HEK293 (cell line): ENCODE data around the gene C17orf107.

Source experiments
- CTCF ChIA-PET: fragments of 350-600 bp; formaldehyde crosslinking; extraction: SDS; loops from one replicate; lab custom pipeline; 2021; ENCODE audit warnings: antibody characterized with exemption; lab: Yijun Ruan, JAX
- POLR2A ChIA-PET: fragments of 300-600 bp; formaldehyde crosslinking; extraction: SDS; loops from one replicate; lab custom pipeline; 2020; ENCODE audit warnings: antibody characterized with exemption, inconsistent platforms; lab: Yijun Ruan, JAX
- H3K27ac ChIP-seq: fragments of 200-500 bp; sonication (Bioruptor generic); 2 replicates; pipeline ENCODE4 v1.5.1; 2014; ENCODE audit warnings: low read depth, low read length, control low read depth, inconsistent platforms; ENCODE audit errors: extremely low read depth
- H3K36me3 ChIP-seq, 2 experiments: fragments of 200-500 bp in 1 of 2; sonication (Bioruptor generic) in 1 of 2; 1 replicate in 1 of 2; 2 replicates in 1 of 2; pipeline ENCODE4 v1.5.1; 2014 to 2017; ENCODE audit warnings: inconsistent platforms in 2 of 2, low read length in 2 of 2; ENCODE audit not compliant: control insufficient read depth in 2 of 2, insufficient read depth in 1 of 2
- H3K4me1 ChIP-seq: fragments of 200-500 bp; sonication (Bioruptor generic); 2 replicates; pipeline ENCODE4 v1.5.1; 2014; ENCODE audit warnings: mild to moderate bottlenecking, low read length, inconsistent platforms; ENCODE audit not compliant: control insufficient read depth, insufficient read depth
- H3K4me3 ChIP-seq: 2 replicates; pipeline ENCODE4 v1.5.1; 2011; ENCODE audit warnings: low read depth, mild to moderate bottlenecking, control low read depth, low read length, moderate library complexity
- H3K9me3 ChIP-seq: fragments of 200-500 bp; sonication (Bioruptor generic); 2 replicates; pipeline ENCODE4 v1.5.1; 2014; ENCODE audit warnings: low read depth, low read length, inconsistent platforms; ENCODE audit not compliant: control insufficient read depth, insufficient read depth
- HOXD13 ChIP-seq: sonication (generic); formaldehyde crosslinking; IDR thresholded peaks from 2 replicates; pipeline ENCODE4 v1.8.0; 2022; ENCODE audit warnings: missing genetic modification reagents, borderline replicate concordance
- KLF7 ChIP-seq: fragments of 450-650 bp; formaldehyde crosslinking; IDR thresholded peaks from 2 replicates; pipeline ENCODE4 v1.5.1; 2016; ENCODE audit warnings: missing biosample characterization, missing genetic modification characterization, borderline replicate concordance
- SP7 ChIP-seq: fragments of 450-650 bp; formaldehyde crosslinking; IDR thresholded peaks from 2 replicates; pipeline ENCODE4 v1.5.1; 2016; ENCODE audit warnings: missing biosample characterization, missing genetic modification characterization
- ZBTB48 ChIP-seq: fragments of 450-650 bp; formaldehyde crosslinking; IDR thresholded peaks from 2 replicates; pipeline ENCODE4 v1.5.1; 2016; ENCODE audit warnings: missing biosample characterization, missing genetic modification characterization
- ZNF140 ChIP-seq: fragments of 450-650 bp; formaldehyde crosslinking; IDR thresholded peaks from 2 replicates; pipeline ENCODE4 v1.5.1; 2016; ENCODE audit warnings: missing biosample characterization, missing genetic modification characterization
- ZNF16 ChIP-seq: fragments of 450-650 bp; formaldehyde crosslinking; IDR thresholded peaks from 2 replicates; pipeline ENCODE4 v1.5.1; 2016; ENCODE audit warnings: low read depth, missing biosample characterization, missing genetic modification characterization
- ZNF175 ChIP-seq: fragments of 450-650 bp; formaldehyde crosslinking; IDR thresholded peaks from 2 replicates; pipeline ENCODE4 v1.5.1; 2016; ENCODE audit warnings: missing biosample characterization, missing genetic modification characterization
- ZNF292 ChIP-seq: fragments of 450-650 bp; formaldehyde crosslinking; IDR thresholded peaks from 2 replicates; pipeline ENCODE4 v1.5.1; 2016; ENCODE audit warnings: low read depth, missing biosample characterization, missing genetic modification characterization, borderline replicate concordance
- ZNF548 ChIP-seq: fragments of 450-650 bp; formaldehyde crosslinking; IDR thresholded peaks from 2 replicates; pipeline ENCODE4 v1.5.1; 2016; ENCODE audit warnings: missing biosample characterization, missing genetic modification characterization
- ZNF585B ChIP-seq: fragments of 450-650 bp; formaldehyde crosslinking; IDR thresholded peaks from 2 replicates; pipeline ENCODE4 v1.5.1; 2016; ENCODE audit warnings: missing biosample characterization, missing genetic modification characterization
- ZNF596 ChIP-seq: fragments of 450-650 bp; IDR thresholded peaks from 2 replicates; pipeline ENCODE4 v1.5.0; 2018; ENCODE audit warnings: missing biosample characterization, mild to moderate bottlenecking, missing genetic modification characterization, moderate library complexity
- ZNF624 ChIP-seq: fragments of 450-650 bp; formaldehyde crosslinking; IDR thresholded peaks from 2 replicates; pipeline ENCODE4 v1.5.1; 2017; ENCODE audit warnings: missing biosample characterization, missing genetic modification characterization
- TF ChIP-seq, protein P1 (sequence below): fragments of 450-650 bp; formaldehyde crosslinking; IDR thresholded peaks from 2 replicates; pipeline ENCODE4 v1.5.1; 2017; ENCODE audit warnings: missing biosample characterization, missing genetic modification characterization
- TF ChIP-seq, protein P2 (sequence below): fragments of 450-650 bp; formaldehyde crosslinking; IDR thresholded peaks from 2 replicates; pipeline ENCODE4 v1.5.1; 2016; ENCODE audit warnings: missing biosample characterization, missing genetic modification characterization
- TF ChIP-seq, protein P3 (sequence below): fragments of 450-650 bp; formaldehyde crosslinking; IDR thresholded peaks from 2 replicates; pipeline ENCODE4 v1.5.1; 2016; ENCODE audit warnings: missing biosample characterization, missing genetic modification characterization
- TF ChIP-seq, protein P4 (sequence below): fragments of 450-650 bp; formaldehyde crosslinking; conservative IDR thresholded peaks from 2 replicates; pipeline ENCODE4 v1.5.1; 2016; ENCODE audit warnings: low read depth, missing biosample characterization, missing genetic modification characterization
- TF ChIP-seq, protein P5 (sequence below): fragments of 450-650 bp; formaldehyde crosslinking; IDR thresholded peaks from 2 replicates; pipeline ENCODE4 v1.5.1; 2016; ENCODE audit warnings: missing biosample characterization, missing genetic modification characterization
- TF ChIP-seq, protein P6 (sequence below): fragments of 450-650 bp; formaldehyde crosslinking; optimal IDR thresholded peaks from 2 replicates; pipeline ENCODE3; 2016; ENCODE audit warnings: missing biosample characterization, mild to moderate bottlenecking, missing genetic modification characterization
- TF ChIP-seq, protein P7 (sequence below): IDR thresholded peaks from 2 replicates; pipeline ENCODE4 v1.6.1; 2011; ENCODE audit warnings: mild to moderate bottlenecking, low read depth, low read length, borderline replicate concordance

Gene C17orf107

DNA sequence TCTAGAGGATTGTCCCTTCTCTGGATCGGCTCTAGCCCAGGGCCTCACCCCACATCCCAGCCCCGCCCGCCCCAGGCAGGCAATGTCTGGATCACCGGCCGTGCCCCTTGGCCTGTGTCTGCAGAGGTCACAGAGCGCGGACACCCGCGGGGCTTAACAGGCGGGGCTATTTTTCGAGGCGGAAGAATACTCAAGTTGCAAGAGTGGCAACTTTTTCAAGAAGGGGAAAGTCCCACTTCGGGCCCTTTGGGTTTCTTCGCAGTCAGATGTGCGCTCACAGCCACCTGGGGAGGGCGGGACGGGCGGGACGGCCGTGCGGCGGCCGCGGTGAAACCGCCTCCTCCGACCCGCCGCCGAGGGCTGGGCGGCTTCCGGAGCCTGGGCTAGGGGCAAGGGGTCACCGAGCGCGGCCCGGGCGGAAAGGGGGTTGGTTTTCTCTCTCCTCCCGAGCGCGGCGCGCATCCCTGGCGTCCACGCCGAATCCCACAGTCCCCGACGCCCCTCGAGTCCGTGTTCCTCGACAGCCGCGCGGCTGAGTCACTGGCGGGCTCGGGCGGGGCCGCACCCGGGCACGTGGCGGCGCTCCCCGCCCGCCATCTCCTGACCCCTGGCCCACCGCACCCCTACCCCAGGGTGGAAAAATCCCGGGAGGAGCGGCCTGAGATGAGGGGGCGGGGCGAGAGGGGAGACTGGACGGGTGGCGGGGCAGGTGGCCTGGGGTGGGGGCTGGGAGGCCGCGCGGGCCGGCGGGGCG lies 50.2 kb downstream of the C17orf107 start:
- CTCF ChIA-PET: interaction anchor here (0.9 to 1.5 kb wide), 3 partner anchors 9 to 40 kb away, joined by 3 to 4 read pairs (median 3); partner anchors contain the start of genes RNF167 and SLC25A11
- POLR2A ChIA-PET: interaction anchor here (1.0 to 17.9 kb wide), 6 partner anchors 10 to 240 kb away, joined by 3 to 358 read pairs (median 7); partner anchors contain the start of genes INCA1, KIF1C, RNF167 and SLC25A11
- H3K9me3 ChIP-seq: no peaks in the 10 kb centered on the region
- peak overlapping the region; percentile 99 for H3K27ac ChIP-seq
- peaks cover 21% of the 10 kb centered on the region for H3K4me1 ChIP-seq
- peaks cover 10 to 28% of the 10 kb centered on the region in 2 experiments for H3K36me3 ChIP-seq
- H3K4me3 ChIP-seq: peak overlapping the region; percentile 97
- TF ChIP-seq ZNF16 (no peak), ZNF548 (tag by site-specific recombination) (no peak), SP7 (peak; percentile 75; the same call in 1 of the 2 replicates), ZNF292 (tag by site-specific recombination) (no peak), ZBTB48 (peak; percentile 96), ZNF140 (tag by site-specific recombination) (no peak), ZNF585B (tag by site-specific recombination) (no peak), ZNF175 (no peak), HOXD13 (CRISPR knock-in tag) (no peak), ZNF624 (tag by site-specific recombination) (no peak), ZNF596 (0 out of 2 replicates have a peak, but pooled peaks have one; percentile 26), KLF7 (tag by site-specific recombination) (peak; percentile 97; the same call in 1 of the 2 replicates)
- TF ChIP-seq, protein P1, sequence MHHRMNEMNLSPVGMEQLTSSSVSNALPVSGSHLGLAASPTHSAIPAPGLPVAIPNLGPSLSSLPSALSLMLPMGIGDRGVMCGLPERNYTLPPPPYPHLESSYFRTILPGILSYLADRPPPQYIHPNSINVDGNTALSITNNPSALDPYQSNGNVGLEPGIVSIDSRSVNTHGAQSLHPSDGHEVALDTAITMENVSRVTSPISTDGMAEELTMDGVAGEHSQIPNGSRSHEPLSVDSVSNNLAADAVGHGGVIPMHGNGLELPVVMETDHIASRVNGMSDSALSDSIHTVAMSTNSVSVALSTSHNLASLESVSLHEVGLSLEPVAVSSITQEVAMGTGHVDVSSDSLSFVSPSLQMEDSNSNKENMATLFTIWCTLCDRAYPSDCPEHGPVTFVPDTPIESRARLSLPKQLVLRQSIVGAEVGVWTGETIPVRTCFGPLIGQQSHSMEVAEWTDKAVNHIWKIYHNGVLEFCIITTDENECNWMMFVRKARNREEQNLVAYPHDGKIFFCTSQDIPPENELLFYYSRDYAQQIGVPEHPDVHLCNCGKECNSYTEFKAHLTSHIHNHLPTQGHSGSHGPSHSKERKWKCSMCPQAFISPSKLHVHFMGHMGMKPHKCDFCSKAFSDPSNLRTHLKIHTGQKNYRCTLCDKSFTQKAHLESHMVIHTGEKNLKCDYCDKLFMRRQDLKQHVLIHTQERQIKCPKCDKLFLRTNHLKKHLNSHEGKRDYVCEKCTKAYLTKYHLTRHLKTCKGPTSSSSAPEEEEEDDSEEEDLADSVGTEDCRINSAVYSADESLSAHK (tag by site-specific recombination): peak; percentile 37; the same call in 1 of the 2 replicates
- TF ChIP-seq, protein P2, sequence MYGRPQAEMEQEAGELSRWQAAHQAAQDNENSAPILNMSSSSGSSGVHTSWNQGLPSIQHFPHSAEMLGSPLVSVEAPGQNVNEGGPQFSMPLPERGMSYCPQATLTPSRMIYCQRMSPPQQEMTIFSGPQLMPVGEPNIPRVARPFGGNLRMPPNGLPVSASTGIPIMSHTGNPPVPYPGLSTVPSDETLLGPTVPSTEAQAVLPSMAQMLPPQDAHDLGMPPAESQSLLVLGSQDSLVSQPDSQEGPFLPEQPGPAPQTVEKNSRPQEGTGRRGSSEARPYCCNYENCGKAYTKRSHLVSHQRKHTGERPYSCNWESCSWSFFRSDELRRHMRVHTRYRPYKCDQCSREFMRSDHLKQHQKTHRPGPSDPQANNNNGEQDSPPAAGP (tag by site-specific recombination): peak; percentile 98
- TF ChIP-seq, protein P3, sequence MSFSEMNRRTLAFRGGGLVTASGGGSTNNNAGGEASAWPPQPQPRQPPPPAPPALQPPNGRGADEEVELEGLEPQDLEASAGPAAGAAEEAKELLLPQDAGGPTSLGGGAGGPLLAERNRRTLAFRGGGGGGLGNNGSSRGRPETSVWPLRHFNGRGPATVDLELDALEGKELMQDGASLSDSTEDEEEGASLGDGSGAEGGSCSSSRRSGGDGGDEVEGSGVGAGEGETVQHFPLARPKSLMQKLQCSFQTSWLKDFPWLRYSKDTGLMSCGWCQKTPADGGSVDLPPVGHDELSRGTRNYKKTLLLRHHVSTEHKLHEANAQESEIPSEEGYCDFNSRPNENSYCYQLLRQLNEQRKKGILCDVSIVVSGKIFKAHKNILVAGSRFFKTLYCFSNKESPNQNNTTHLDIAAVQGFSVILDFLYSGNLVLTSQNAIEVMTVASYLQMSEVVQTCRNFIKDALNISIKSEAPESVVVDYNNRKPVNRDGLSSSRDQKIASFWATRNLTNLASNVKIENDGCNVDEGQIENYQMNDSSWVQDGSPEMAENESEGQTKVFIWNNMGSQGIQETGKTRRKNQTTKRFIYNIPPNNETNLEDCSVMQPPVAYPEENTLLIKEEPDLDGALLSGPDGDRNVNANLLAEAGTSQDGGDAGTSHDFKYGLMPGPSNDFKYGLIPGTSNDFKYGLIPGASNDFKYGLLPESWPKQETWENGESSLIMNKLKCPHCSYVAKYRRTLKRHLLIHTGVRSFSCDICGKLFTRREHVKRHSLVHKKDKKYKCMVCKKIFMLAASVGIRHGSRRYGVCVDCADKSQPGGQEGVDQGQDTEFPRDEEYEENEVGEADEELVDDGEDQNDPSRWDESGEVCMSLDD: peak; percentile 88
- TF ChIP-seq, protein P4, sequence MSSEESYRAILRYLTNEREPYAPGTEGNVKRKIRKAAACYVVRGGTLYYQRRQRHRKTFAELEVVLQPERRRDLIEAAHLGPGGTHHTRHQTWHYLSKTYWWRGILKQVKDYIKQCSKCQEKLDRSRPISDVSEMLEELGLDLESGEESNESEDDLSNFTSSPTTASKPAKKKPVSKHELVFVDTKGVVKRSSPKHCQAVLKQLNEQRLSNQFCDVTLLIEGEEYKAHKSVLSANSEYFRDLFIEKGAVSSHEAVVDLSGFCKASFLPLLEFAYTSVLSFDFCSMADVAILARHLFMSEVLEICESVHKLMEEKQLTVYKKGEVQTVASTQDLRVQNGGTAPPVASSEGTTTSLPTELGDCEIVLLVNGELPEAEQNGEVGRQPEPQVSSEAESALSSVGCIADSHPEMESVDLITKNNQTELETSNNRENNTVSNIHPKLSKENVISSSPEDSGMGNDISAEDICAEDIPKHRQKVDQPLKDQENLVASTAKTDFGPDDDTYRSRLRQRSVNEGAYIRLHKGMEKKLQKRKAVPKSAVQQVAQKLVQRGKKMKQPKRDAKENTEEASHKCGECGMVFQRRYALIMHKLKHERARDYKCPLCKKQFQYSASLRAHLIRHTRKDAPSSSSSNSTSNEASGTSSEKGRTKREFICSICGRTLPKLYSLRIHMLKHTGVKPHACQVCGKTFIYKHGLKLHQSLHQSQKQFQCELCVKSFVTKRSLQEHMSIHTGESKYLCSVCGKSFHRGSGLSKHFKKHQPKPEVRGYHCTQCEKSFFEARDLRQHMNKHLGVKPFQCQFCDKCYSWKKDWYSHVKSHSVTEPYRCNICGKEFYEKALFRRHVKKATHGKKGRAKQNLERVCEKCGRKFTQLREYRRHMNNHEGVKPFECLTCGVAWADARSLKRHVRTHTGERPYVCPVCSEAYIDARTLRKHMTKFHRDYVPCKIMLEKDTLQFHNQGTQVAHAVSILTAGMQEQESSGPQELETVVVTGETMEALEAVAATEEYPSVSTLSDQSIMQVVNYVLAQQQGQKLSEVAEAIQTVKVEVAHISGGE (tag by site-specific recombination): 0 out of 2 replicates have a peak, but pooled peaks have one; percentile 32
- TF ChIP-seq, protein P5, sequence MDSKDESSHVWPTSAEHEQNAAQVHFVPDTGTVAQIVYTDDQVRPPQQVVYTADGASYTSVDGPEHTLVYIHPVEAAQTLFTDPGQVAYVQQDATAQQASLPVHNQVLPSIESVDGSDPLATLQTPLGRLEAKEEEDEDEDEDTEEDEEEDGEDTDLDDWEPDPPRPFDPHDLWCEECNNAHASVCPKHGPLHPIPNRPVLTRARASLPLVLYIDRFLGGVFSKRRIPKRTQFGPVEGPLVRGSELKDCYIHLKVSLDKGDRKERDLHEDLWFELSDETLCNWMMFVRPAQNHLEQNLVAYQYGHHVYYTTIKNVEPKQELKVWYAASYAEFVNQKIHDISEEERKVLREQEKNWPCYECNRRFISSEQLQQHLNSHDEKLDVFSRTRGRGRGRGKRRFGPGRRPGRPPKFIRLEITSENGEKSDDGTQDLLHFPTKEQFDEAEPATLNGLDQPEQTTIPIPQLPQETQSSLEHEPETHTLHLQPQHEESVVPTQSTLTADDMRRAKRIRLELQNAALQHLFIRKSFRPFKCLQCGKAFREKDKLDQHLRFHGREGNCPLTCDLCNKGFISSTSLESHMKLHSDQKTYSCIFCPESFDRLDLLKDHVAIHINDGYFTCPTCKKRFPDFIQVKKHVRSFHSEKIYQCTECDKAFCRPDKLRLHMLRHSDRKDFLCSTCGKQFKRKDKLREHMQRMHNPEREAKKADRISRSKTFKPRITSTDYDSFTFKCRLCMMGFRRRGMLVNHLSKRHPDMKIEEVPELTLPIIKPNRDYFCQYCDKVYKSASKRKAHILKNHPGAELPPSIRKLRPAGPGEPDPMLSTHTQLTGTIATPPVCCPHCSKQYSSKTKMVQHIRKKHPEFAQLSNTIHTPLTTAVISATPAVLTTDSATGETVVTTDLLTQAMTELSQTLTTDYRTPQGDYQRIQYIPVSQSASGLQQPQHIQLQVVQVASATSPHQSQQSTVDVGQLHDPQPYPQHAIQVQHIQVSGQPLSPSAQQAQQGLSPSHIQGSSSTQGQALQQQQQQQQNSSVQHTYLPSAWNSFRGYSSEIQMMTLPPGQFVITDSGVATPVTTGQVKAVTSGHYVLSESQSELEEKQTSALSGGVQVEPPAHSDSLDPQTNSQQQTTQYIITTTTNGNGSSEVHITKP: peak; percentile 96
- TF ChIP-seq, protein P6, sequence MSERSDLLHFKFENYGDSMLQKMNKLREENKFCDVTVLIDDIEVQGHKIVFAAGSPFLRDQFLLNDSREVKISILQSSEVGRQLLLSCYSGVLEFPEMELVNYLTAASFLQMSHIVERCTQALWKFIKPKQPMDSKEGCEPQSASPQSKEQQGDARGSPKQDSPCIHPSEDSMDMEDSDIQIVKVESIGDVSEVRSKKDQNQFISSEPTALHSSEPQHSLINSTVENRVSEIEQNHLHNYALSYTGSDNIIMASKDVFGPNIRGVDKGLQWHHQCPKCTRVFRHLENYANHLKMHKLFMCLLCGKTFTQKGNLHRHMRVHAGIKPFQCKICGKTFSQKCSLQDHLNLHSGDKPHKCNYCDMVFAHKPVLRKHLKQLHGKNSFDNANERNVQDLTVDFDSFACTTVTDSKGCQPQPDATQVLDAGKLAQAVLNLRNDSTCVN (tag by site-specific recombination): peak; percentile 96
- TF ChIP-seq, protein P7, sequence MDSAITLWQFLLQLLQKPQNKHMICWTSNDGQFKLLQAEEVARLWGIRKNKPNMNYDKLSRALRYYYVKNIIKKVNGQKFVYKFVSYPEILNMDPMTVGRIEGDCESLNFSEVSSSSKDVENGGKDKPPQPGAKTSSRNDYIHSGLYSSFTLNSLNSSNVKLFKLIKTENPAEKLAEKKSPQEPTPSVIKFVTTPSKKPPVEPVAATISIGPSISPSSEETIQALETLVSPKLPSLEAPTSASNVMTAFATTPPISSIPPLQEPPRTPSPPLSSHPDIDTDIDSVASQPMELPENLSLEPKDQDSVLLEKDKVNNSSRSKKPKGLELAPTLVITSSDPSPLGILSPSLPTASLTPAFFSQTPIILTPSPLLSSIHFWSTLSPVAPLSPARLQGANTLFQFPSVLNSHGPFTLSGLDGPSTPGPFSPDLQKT: no peak
